Smooth muscle cell (in vitro differentiated cells): Measurements from ENCODE around the gene PIK3C2A. TPM values are rescaled to one million over a fixed set of nuclear protein-coding genes. Genes with fewer than 3 reads are reported as not detected.

Experiments
- DNase-seq: peaks from one replicate; lab custom pipeline; 2025; ENCODE audit not compliant: unreplicated experiment; lab: John Stamatoyannopoulos, UW
- H2AFZ ChIP-seq: fragments of 200-600 bp; sonication (generic); 2 replicates; pipeline ENCODE4 v1.6.0; 2016; ENCODE audit warnings: antibody characterized with exemption, low read depth, mild to moderate bottlenecking
- H3F3A ChIP-seq: fragments of 200-600 bp; sonication (generic); 2 replicates; pipeline ENCODE4 v1.6.0; 2017; ENCODE audit warnings: antibody characterized with exemption, low read depth
- H3K27ac ChIP-seq: fragments of 200-600 bp; sonication (generic); 2 replicates; pipeline ENCODE4 v1.5.1; 2016; ENCODE audit warnings: low read depth, mild to moderate bottlenecking
- H3K27me3 ChIP-seq: fragments of 200-600 bp; sonication (generic); 2 replicates; pipeline ENCODE4 v1.6.1; 2016; ENCODE audit warnings: low read depth, mild to moderate bottlenecking
- H3K36me3 ChIP-seq: fragments of 200-600 bp; sonication (generic); 2 replicates; pipeline ENCODE4 v1.5.1; 2016; ENCODE audit warnings: low read depth
- H3K4me1 ChIP-seq: fragments of 200-600 bp; sonication (generic); 2 replicates; pipeline ENCODE4 v1.5.1; 2016; ENCODE audit warnings: low read depth
- H3K4me2 ChIP-seq: fragments of 200-600 bp; sonication (generic); 2 replicates; pipeline ENCODE4 v1.6.0; 2016; ENCODE audit warnings: mild to moderate bottlenecking
- H3K4me3 ChIP-seq: fragments of 200-600 bp; sonication (generic); 2 replicates; pipeline ENCODE4 v1.5.1; 2016; ENCODE audit warnings: mild to moderate bottlenecking
- H3K79me2 ChIP-seq: fragments of 200-600 bp; sonication (generic); 2 replicates; pipeline ENCODE4 v1.6.0; 2016; ENCODE audit warnings: low read depth, mild to moderate bottlenecking
- H3K9ac ChIP-seq: fragments of 200-600 bp; sonication (generic); 2 replicates; pipeline ENCODE4 v1.6.0; 2016; ENCODE audit warnings: low read depth
- H3K9me3 ChIP-seq: fragments of 200-600 bp; sonication (generic); replicated peaks from 2 replicates; pipeline ENCODE4 v1.5.1; 2016; ENCODE audit warnings: low read depth
- H4K20me1 ChIP-seq: fragments of 200-600 bp; sonication (generic); 2 replicates; pipeline ENCODE4 v1.6.0; 2016; ENCODE audit warnings: low read depth
- WGBS: methylation state at CpG from one replicate; pipeline ENCODE4 v1.1.7; 2016; ENCODE audit warnings: low lambda C conversion rate; 5-methylcytosine and 5-hydroxymethylcytosine counted together
- polyA plus RNA-seq: library from polyadenylated mRNA; unstranded; fragments of >200 nt; fragmentation: Nextera tagmentation; extraction: Ambion mirVana; gene quantifications from 2 replicates; pipeline ENCODE4 v1.2.1, GENCODE V29; 2016
- total RNA-seq: library from RNA; depleted of rRNA; stranded (reverse); fragments of >200 nt; gene quantifications from 2 replicates; pipeline ENCODE4 v1.2.3, GENCODE V29; 2014
- TF ChIP-seq, protein P1 (sequence below): fragments of 200-600 bp; sonication (generic); IDR thresholded peaks from 2 replicates; pipeline ENCODE4 v1.5.1; 2017; ENCODE audit warnings: borderline replicate concordance, mild to moderate bottlenecking, antibody characterized with exemption; ENCODE audit not compliant: insufficient read depth, poor library complexity, severe bottlenecking

The PIK3C2A gene
- total and polyA plus RNA-seq, 2 experiments from 2014 or later = 10.0 to 50.6 TPM

DNA sequence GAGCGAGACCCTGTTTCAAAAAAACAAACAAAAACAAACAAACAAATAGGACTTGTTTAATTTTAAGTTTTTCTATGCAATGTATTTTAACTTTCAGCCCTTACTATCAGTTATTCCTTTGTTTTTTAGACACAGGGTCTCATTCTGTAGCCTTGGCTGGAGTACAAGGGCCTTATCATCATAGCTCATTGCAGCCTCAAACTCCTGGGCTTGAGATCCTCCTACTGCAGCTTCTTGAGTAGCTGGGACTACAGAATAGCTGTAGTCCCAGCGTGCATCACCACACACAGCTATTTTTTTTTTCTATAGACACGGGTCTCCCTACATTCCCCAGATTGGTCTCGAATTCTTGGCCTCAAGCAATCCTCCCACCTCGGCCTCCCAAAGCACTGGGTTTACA lies 44.5 kb downstream of the PIK3C2A start:
- no peak for DNase-seq
- H2AFZ ChIP-seq = no peak overlapping the region
- H3K4me3 ChIP-seq = no peak overlapping the region
- H3K79me2 ChIP-seq = peaks cover 88% of the 10 kb centered on the region
- H3K4me1 ChIP-seq = no peaks in the 10 kb centered on the region
- no peak overlapping the region for H3K4me2 ChIP-seq
- TF ChIP-seq, protein P1, sequence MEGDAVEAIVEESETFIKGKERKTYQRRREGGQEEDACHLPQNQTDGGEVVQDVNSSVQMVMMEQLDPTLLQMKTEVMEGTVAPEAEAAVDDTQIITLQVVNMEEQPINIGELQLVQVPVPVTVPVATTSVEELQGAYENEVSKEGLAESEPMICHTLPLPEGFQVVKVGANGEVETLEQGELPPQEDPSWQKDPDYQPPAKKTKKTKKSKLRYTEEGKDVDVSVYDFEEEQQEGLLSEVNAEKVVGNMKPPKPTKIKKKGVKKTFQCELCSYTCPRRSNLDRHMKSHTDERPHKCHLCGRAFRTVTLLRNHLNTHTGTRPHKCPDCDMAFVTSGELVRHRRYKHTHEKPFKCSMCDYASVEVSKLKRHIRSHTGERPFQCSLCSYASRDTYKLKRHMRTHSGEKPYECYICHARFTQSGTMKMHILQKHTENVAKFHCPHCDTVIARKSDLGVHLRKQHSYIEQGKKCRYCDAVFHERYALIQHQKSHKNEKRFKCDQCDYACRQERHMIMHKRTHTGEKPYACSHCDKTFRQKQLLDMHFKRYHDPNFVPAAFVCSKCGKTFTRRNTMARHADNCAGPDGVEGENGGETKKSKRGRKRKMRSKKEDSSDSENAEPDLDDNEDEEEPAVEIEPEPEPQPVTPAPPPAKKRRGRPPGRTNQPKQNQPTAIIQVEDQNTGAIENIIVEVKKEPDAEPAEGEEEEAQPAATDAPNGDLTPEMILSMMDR = no peak
- H3K27me3 ChIP-seq = no peaks in the 10 kb centered on the region
- peaks cover 98% of the 10 kb centered on the region for H4K20me1 ChIP-seq
- no peaks in the 10 kb centered on the region for H3K36me3 ChIP-seq
- H3F3A ChIP-seq = no peaks in the 10 kb centered on the region
- no peak overlapping the region for H3K9ac ChIP-seq
- no peak overlapping the region for H3K27ac ChIP-seq
- H3K9me3 ChIP-seq = no peaks in the 10 kb centered on the region
- 95% methylated on average over 5 of the region's 5 CpGs for WGBS

- no peaks in the 10 kb centered on the region for H3F3A ChIP-seq
- H3K4me2 ChIP-seq = no peak overlapping the region
- no peaks in the 10 kb centered on the region for H3K36me3 ChIP-seq
- no peak overlapping the region for H3K4me3 ChIP-seq
- H2AFZ ChIP-seq = no peak overlapping the region
- H3K9ac ChIP-seq = no peak overlapping the region
- no peaks in the 10 kb centered on the region for H3K27me3 ChIP-seq
- DNase-seq = no peak
- no peaks in the 10 kb centered on the region for H3K9me3 ChIP-seq
- TF ChIP-seq, protein P1 = no peak
- peaks cover 86% of the 10 kb centered on the region for H3K79me2 ChIP-seq
- peaks cover 98% of the 10 kb centered on the region for H4K20me1 ChIP-seq
- 88% methylated on average over 2 of the region's 2 CpGs for WGBS
- no peak overlapping the region for H3K27ac ChIP-seq
- no peaks in the 10 kb centered on the region for H3K4me1 ChIP-seq
Observed at GRCh38 chr11:17162376-17162775, 45.4 kb downstream of the PIK3C2A start.

DNA sequence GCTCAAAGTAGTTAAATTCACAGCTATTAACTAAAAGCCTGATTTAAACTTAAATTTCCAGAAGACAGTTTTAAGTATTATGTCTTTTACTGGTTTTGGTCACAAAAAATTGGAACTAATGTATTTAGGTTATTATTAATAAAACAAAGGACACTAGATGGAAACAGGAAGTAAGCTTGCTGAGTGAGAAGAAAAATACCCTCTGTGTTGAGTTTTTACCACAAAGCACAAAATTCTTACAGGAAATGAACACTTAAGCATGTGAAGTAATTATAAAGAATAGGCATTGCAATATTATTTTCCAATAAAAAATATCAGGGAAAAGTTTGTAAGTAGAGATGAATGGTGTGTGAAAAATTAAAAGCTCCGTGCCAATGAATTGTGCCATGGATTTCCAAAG lies 46.3 kb downstream of the PIK3C2A start:
- peaks cover 84% of the 10 kb centered on the region for H3K79me2 ChIP-seq
- DNase-seq = no peak
- no peaks in the 10 kb centered on the region for H3K27me3 ChIP-seq

DNA sequence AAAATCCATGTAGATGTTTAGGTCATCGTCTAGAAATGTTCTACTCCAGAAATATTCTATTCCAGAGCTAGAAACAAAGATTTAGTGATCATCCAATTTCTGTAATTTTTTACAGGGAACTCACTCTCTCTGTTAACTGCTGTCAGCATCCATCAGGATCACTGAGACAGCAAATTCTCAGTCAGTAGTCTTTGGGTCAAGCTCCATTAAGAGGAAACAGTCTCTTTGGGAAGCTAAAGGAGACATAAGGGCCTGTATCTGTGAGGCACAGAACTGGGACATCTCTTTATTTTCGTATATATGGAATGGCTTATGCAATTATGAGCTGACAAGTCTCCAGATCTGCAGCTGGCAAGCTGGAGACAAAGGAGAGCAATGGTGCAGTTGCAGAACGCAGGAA lies 48.3 kb downstream of the PIK3C2A start:
- H3K9ac ChIP-seq = no peak overlapping the region
- H3F3A ChIP-seq = no peaks in the 10 kb centered on the region
- H2AFZ ChIP-seq = no peak overlapping the region
- peaks cover 96% of the 10 kb centered on the region for H4K20me1 ChIP-seq
- peaks cover 5% of the 10 kb centered on the region for H3K36me3 ChIP-seq
- peaks cover 71% of the 10 kb centered on the region for H3K79me2 ChIP-seq
- H3K4me2 ChIP-seq = no peak overlapping the region
- TF ChIP-seq, protein P1 = no peak
- H3K4me1 ChIP-seq = no peaks in the 10 kb centered on the region
- H3K27ac ChIP-seq = no peak overlapping the region
- WGBS = 94% methylated on average over 3 of the region's 3 CpGs
- H3K9me3 ChIP-seq = no peaks in the 10 kb centered on the region
- H3K27me3 ChIP-seq = no peaks in the 10 kb centered on the region
- no peak for DNase-seq
- H3K4me3 ChIP-seq = no peak overlapping the region

More for the DNA sequence above, 46.3 kb downstream of the PIK3C2A start:
- 96% methylated on average over 1 of the region's 1 CpG for WGBS
- no peak overlapping the region for H3K4me3 ChIP-seq
- no peaks in the 10 kb centered on the region for H3K4me1 ChIP-seq
- no peaks in the 10 kb centered on the region for H3K36me3 ChIP-seq
- H4K20me1 ChIP-seq = peaks cover 98% of the 10 kb centered on the region
- TF ChIP-seq, protein P1 = no peak
- no peak overlapping the region for H3K27ac ChIP-seq
- H3K9ac ChIP-seq = no peak overlapping the region
- no peaks in the 10 kb centered on the region for H3F3A ChIP-seq
- no peak overlapping the region for H3K4me2 ChIP-seq
- H2AFZ ChIP-seq = no peak overlapping the region
- no peaks in the 10 kb centered on the region for H3K9me3 ChIP-seq
